ENCODE measurements around the gene TM6SF1. TPM values are rescaled to one million over a fixed set of nuclear protein-coding genes. Genes with fewer than 3 reads are reported as not detected.

Gene TM6SF1
- polyA plus RNA-seq, 1 donor from 2014 or later = 0.16 TPM

- H3K9me2 ChIP-seq (ENCODE audit: insufficient read depth, low read length) = no peaks in the 10 kb centered on the region
Measured at GRCh38 chr15:83118291-83118827, 10.9 kb downstream of the TM6SF1 start.

GRCh38 chr15:83118968-83119367 lies 11.5 kb downstream of the TM6SF1 start:
- Histone ChIP-seq H3F3A (ENCODE audit: insufficient read depth, low read length, poor library complexity, severe bottlenecking) (no peaks in the 10 kb centered on the region), H3K9me3 (ENCODE audit: low read length) (no peaks in the 10 kb centered on the region), H3K79me2 (replicated peaks; ENCODE audit: insufficient read depth, low read length) (no peaks in the 10 kb centered on the region), H3K4me3 (ENCODE audit: low read length) (no peak overlapping the region), H3K9me2 (ENCODE audit: insufficient read depth, low read length) (no peaks in the 10 kb centered on the region), H3K36me3 (ENCODE audit: insufficient read depth, low read length) (no peaks in the 10 kb centered on the region), H3K27ac (ENCODE audit: low read length) (no peak overlapping the region), H3K27me3 (ENCODE audit: insufficient read depth, low read depth, low read length) (no peaks in the 10 kb centered on the region), H4K20me1 (ENCODE audit: insufficient read depth) (no peaks in the 10 kb centered on the region), H3K9ac (ENCODE audit: low read length) (no peak overlapping the region), H3K4me2 (ENCODE audit: low read length) (no peak overlapping the region), H2AFZ (ENCODE audit: low read depth, low read length) (no peak overlapping the region)
- TF ChIP-seq POLR2AphosphoS5 (IDR thresholded peaks at IDR 0.05) = no peak
- no peak for TF ChIP-seq REST (IDR thresholded peaks at IDR 0.05; ENCODE audit: borderline replicate concordance)
- no peak for TF ChIP-seq EP300 (conservative IDR thresholded peaks at IDR 0.05; ENCODE audit: poor library complexity, severe bottlenecking)
- TF ChIP-seq EZH2 (IDR thresholded peaks at IDR 0.05; ENCODE audit: borderline replicate concordance, insufficient read depth, low read length, poor library complexity, severe bottlenecking) = no peak
- TF ChIP-seq CTCF (IDR thresholded peaks at IDR 0.05; ENCODE audit: poor library complexity, severe bottlenecking) = no peak
- TF ChIP-seq TAF1 (IDR thresholded peaks at IDR 0.05; ENCODE audit: low read depth) = no peak

More at GRCh38 chr15:83118291-83118827, 10.9 kb downstream of the TM6SF1 start:
- no peak for TF ChIP-seq TAF1 (IDR thresholded peaks at IDR 0.05; ENCODE audit: low read depth)
- TF ChIP-seq RAD21 (conservative IDR thresholded peaks at IDR 0.05) = no peak
- TF ChIP-seq POLR2AphosphoS5 (IDR thresholded peaks at IDR 0.05) = no peak
- TF ChIP-seq EZH2 (IDR thresholded peaks at IDR 0.05; ENCODE audit: borderline replicate concordance, insufficient read depth, low read length, poor library complexity, severe bottlenecking) = no peak
- no peak for TF ChIP-seq EP300 (conservative IDR thresholded peaks at IDR 0.05; ENCODE audit: poor library complexity, severe bottlenecking)
- no peak for TF ChIP-seq SMC3 (conservative IDR thresholded peaks at IDR 0.05; ENCODE audit: poor library complexity)
- TF ChIP-seq CTCF (IDR thresholded peaks at IDR 0.05; ENCODE audit: poor library complexity, severe bottlenecking) = no peak
- no peak for TF ChIP-seq REST (IDR thresholded peaks at IDR 0.05; ENCODE audit: borderline replicate concordance)
- no peak for TF ChIP-seq MXI1 (conservative IDR thresholded peaks at IDR 0.05; ENCODE audit: poor library complexity, severe bottlenecking)
- Histone ChIP-seq H3F3A (ENCODE audit: insufficient read depth, low read length, poor library complexity, severe bottlenecking) (no peaks in the 10 kb centered on the region), H4K20me1 (ENCODE audit: insufficient read depth) (no peaks in the 10 kb centered on the region), H3K9me3 (ENCODE audit: low read length) (no peaks in the 10 kb centered on the region), H3K27ac (ENCODE audit: low read length) (no peak overlapping the region), H3K79me2 (replicated peaks; ENCODE audit: insufficient read depth, low read length) (no peaks in the 10 kb centered on the region), H3K4me2 (ENCODE audit: low read length) (no peak overlapping the region), H3K9ac (ENCODE audit: low read length) (no peak overlapping the region), H3K36me3 (ENCODE audit: insufficient read depth, low read length) (no peaks in the 10 kb centered on the region), H3K4me3 (ENCODE audit: low read length) (no peak overlapping the region), H3K27me3 (ENCODE audit: insufficient read depth, low read depth, low read length) (no peaks in the 10 kb centered on the region), H2AFZ (ENCODE audit: low read depth, low read length) (no peak overlapping the region)
